22Rv1 (cell line): ENCODE data around the gene TECPR1.

Experiments used
- H3K27ac ChIP-seq: fragments of 450-650 bp; 2 replicates; pipeline ENCODE4 v1.5.1; 2017
- CTCF ChIP-seq: fragments of 450-650 bp; IDR thresholded peaks from 2 replicates; pipeline ENCODE4 v1.5.1; 2017; ENCODE audit warnings: mild to moderate bottlenecking
- ZFX ChIP-seq: fragments of 450-650 bp; IDR thresholded peaks from 2 replicates; pipeline ENCODE4 v1.6.1; 2017; ENCODE audit warnings: antibody characterized with exemption, borderline replicate concordance

TECPR1 gene

GRCh38 chr7:98283127-98283886 is 31.3 kb upstream of the TECPR1 start:
- H3K27ac ChIP-seq, result peak overlapping the region; percentile 81; the same call in 1 of the 2 replicates
- no peak for TF ChIP-seq CTCF
- no peak for TF ChIP-seq ZFX

- peak overlapping the region; percentile 81 for H3K27ac ChIP-seq
- TF ChIP-seq CTCF, result no peak
- no peak for TF ChIP-seq ZFX
Observed at GRCh38 chr7:98282703-98283102, 30.7 kb upstream of the TECPR1 start.

GRCh38 chr7:98281757-98282606 is 29.9 kb upstream of the TECPR1 start:
- TF ChIP-seq CTCF (no peak), ZFX (no peak)
- H3K27ac ChIP-seq, result peak overlapping the region; percentile 81

- TF ChIP-seq CTCF (no peak; the same call in 1 of the 2 replicates), ZFX (no peak)
- peak within 1 kb of the TSS; percentile 81 for H3K27ac ChIP-seq
Observed at GRCh38 chr7:98280791-98281756, 29.0 kb upstream of the TECPR1 start, which contains the start of gene BRI3. Gene BRI3 (plus strand): TSS chr7:98281686. CDS start chr7:98281796, 110 bp downstream.

- TF ChIP-seq CTCF (no peak), ZFX (no peak)
- peak overlapping the region; percentile 81 for H3K27ac ChIP-seq
Observed at GRCh38 chr7:98280296-98280695, 28.3 kb upstream of the TECPR1 start.

- peak overlapping the region; percentile 24; the same call in 1 of the 2 replicates for H3K27ac ChIP-seq
Observed at GRCh38 chr7:98278936-98279335, 26.9 kb upstream of the TECPR1 start.

More at GRCh38 chr7:98278936-98279335, 26.9 kb upstream of the TECPR1 start:
- no peak for TF ChIP-seq CTCF
- TF ChIP-seq ZFX, result no peak
